DND-41 (cell line): ENCODE data around the gene TBC1D4.

ENCODE experiments used
- ATAC-seq: fragments of 200-7000 bp; cut with Tn5 transposase; 3 replicates; pipeline ENCODE4 v1.9.1; 2021; ENCODE audit warnings: low read depth; ENCODE audit not compliant: insufficient read depth
- DNase-seq: peaks from one replicate; pipeline ENCODE4 v3.0.0-alpha.2; 2020
- H2AFZ ChIP-seq: 2 replicates; pipeline ENCODE4 v1.6.0; 2012; ENCODE audit warnings: low read depth, low read length
- H3K27ac ChIP-seq: 2 replicates; pipeline ENCODE4 v1.5.1; 2012; ENCODE audit warnings: low read length, inconsistent platforms
- H3K27me3 ChIP-seq: fragments of 200-600 bp; sonication (generic); 2 replicates; pipeline ENCODE4 v1.6.0; 2012; ENCODE audit warnings: low read length, mild to moderate bottlenecking, inconsistent platforms; ENCODE audit not compliant: insufficient read depth, poor library complexity
- H3K36me3 ChIP-seq: 2 replicates; pipeline ENCODE4 v1.5.1; 2012; ENCODE audit warnings: low read length, inconsistent platforms; ENCODE audit not compliant: insufficient read depth
- H3K4me1 ChIP-seq: 2 replicates; pipeline ENCODE4 v1.5.1; 2012; ENCODE audit warnings: mild to moderate bottlenecking, low read length; ENCODE audit not compliant: insufficient read depth
- H3K4me2 ChIP-seq: 2 replicates; pipeline ENCODE4 v1.6.0; 2012; ENCODE audit warnings: mild to moderate bottlenecking, moderate library complexity, low read length, inconsistent platforms; ENCODE audit not compliant: insufficient read depth
- H3K4me3 ChIP-seq, 2 experiments: fragments of 200-600 bp in 1 of 2; shearing (Covaris generic) in 1 of 2; 2 replicates each; pipeline ENCODE4 v1.5.1; 2012 to 2016; ENCODE audit warnings: inconsistent platforms in 2 of 2, low read length in 2 of 2, mild to moderate bottlenecking in 2 of 2, low read depth in 1 of 2, moderate library complexity in 1 of 2
- H3K79me2 ChIP-seq: 2 replicates; pipeline ENCODE4 v1.6.0; 2012; ENCODE audit warnings: low read length, inconsistent platforms; ENCODE audit not compliant: insufficient read depth
- H3K9ac ChIP-seq: 2 replicates; pipeline ENCODE4 v1.6.0; 2012; ENCODE audit warnings: low read depth, mild to moderate bottlenecking, inconsistent platforms, low read length, moderate library complexity
- H3K9me3 ChIP-seq: 2 replicates; pipeline ENCODE4 v1.5.1; 2012; ENCODE audit warnings: low read length, moderate library complexity, mild to moderate bottlenecking, inconsistent platforms; ENCODE audit not compliant: insufficient read depth, severe bottlenecking
- H4K20me1 ChIP-seq: 2 replicates; pipeline ENCODE4 v1.6.0; 2012; ENCODE audit warnings: low read length; ENCODE audit not compliant: insufficient read depth
- EZH2 ChIP-seq: IDR thresholded peaks from 3 replicates; pipeline ENCODE4 v1.6.1; 2012; ENCODE audit warnings: borderline replicate concordance, low read depth, mild to moderate bottlenecking, moderate library complexity, low read length, inconsistent platforms; ENCODE audit not compliant: severe bottlenecking
- TF ChIP-seq, protein P1 (sequence below): IDR thresholded peaks from 2 replicates; pipeline ENCODE4 v1.5.1; 2012; ENCODE audit warnings: borderline replicate concordance, low read length, moderate library complexity, mild to moderate bottlenecking; ENCODE audit not compliant: poor library complexity, severe bottlenecking; ENCODE audit errors: extremely low read depth

The TBC1D4 gene

DNA sequence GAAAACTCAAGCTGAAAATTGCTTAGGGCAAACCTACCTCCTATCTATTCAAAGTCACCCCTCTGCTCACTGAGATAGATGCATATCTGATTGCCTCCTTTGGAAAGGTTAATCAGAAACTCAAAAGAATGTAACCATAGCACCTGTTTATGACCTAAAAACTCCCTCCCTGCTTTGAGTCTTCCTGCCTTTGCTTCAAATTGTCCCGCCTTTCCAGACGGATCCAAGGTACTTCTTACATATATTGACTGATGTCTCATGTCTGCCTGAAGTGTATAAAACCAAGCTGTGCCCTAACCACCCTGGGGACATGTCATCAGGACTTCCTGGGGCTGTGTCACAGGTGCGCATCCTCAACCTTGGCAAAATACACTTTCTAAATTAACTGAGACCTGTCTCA is 118.6 kb downstream of the TBC1D4 start:
- no peaks in the 10 kb centered on the region for H3K36me3 ChIP-seq
- H4K20me1 ChIP-seq, result no peaks in the 10 kb centered on the region

GRCh38 chr13:75362026-75362425 is 119.9 kb downstream of the TBC1D4 start:
- Histone ChIP-seq H2AFZ (no peak overlapping the region), H3K4me2 (no peak overlapping the region), H3K4me3 (no peak overlapping the region), H3K27ac (no peak overlapping the region), H4K20me1 (no peaks in the 10 kb centered on the region), H3K9ac (no peak overlapping the region), H3K27me3 (no peaks in the 10 kb centered on the region), H3K9me3 (no peaks in the 10 kb centered on the region), H3K4me1 (no peaks in the 10 kb centered on the region), H3K79me2 (no peaks in the 10 kb centered on the region), H3K36me3 (no peaks in the 10 kb centered on the region)
- DNase-seq (no peak), ATAC-seq (no peak)
- TF ChIP-seq EZH2, result no peak
- TF ChIP-seq, protein P1, sequence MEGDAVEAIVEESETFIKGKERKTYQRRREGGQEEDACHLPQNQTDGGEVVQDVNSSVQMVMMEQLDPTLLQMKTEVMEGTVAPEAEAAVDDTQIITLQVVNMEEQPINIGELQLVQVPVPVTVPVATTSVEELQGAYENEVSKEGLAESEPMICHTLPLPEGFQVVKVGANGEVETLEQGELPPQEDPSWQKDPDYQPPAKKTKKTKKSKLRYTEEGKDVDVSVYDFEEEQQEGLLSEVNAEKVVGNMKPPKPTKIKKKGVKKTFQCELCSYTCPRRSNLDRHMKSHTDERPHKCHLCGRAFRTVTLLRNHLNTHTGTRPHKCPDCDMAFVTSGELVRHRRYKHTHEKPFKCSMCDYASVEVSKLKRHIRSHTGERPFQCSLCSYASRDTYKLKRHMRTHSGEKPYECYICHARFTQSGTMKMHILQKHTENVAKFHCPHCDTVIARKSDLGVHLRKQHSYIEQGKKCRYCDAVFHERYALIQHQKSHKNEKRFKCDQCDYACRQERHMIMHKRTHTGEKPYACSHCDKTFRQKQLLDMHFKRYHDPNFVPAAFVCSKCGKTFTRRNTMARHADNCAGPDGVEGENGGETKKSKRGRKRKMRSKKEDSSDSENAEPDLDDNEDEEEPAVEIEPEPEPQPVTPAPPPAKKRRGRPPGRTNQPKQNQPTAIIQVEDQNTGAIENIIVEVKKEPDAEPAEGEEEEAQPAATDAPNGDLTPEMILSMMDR, result no peak

More for the DNA sequence above, 118.6 kb downstream of the TBC1D4 start:
- ATAC-seq (no peak), DNase-seq (no peak)
- Histone ChIP-seq H3K27me3 (peaks cover 4% of the 10 kb centered on the region), H3K9ac (no peak overlapping the region), H3K4me3 (no peak overlapping the region), H2AFZ (no peak overlapping the region), H3K79me2 (no peaks in the 10 kb centered on the region), H3K4me2 (no peak overlapping the region), H3K4me1 (no peaks in the 10 kb centered on the region), H3K27ac (no peak overlapping the region), H3K9me3 (no peaks in the 10 kb centered on the region)
- TF ChIP-seq EZH2, result no peak

- H3K4me1 ChIP-seq, result no peaks in the 10 kb centered on the region
- no peak overlapping the region for H3K4me2 ChIP-seq
- H3K27ac ChIP-seq, result no peak overlapping the region
- TF ChIP-seq, protein P1, result no peak
- TF ChIP-seq EZH2, result no peak
- no peak overlapping the region for H3K9ac ChIP-seq
- no peaks in the 10 kb centered on the region for H3K9me3 ChIP-seq
- no peaks in the 10 kb centered on the region for H3K27me3 ChIP-seq
- ATAC-seq (no peak), DNase-seq (no peak)
- H4K20me1 ChIP-seq, result no peaks in the 10 kb centered on the region
- no peaks in the 10 kb centered on the region for H3K36me3 ChIP-seq
- no peak overlapping the region for H3K4me3 ChIP-seq
- H3K79me2 ChIP-seq, result no peaks in the 10 kb centered on the region
- H2AFZ ChIP-seq, result no peak overlapping the region
Observed at GRCh38 chr13:75360170-75360569, 121.8 kb downstream of the TBC1D4 start.

DNA sequence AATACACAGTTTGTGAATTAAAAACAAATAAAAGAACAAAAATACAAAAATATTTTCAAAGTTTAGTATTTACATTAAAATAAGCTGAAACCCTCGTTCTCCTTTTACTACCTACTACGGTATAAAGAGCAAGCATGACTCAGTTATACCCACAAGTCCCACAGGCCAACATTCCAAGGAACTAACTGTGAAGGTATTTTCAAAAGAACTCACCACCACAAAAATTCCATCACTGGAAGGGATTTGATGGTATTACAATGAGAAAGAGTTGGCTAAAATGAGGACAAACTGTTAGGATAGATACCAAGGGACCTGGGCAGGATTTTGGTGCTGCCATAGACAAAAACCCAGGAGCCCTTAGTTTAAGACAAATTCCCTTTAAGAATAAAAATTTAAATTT is 122.7 kb downstream of the TBC1D4 start:
- ATAC-seq (no peak), DNase-seq (no peak)
- Histone ChIP-seq H3K27me3 (no peaks in the 10 kb centered on the region), H2AFZ (no peak overlapping the region), H3K36me3 (no peaks in the 10 kb centered on the region), H3K27ac (no peak overlapping the region), H3K4me2 (no peak overlapping the region), H3K4me3 (no peak overlapping the region), H3K9ac (no peak overlapping the region), H4K20me1 (no peaks in the 10 kb centered on the region), H3K79me2 (no peaks in the 10 kb centered on the region), H3K9me3 (no peaks in the 10 kb centered on the region), H3K4me1 (no peaks in the 10 kb centered on the region)
- TF ChIP-seq, protein P1, result no peak
- TF ChIP-seq EZH2, result no peak
